Measurements from ENCODE around the gene JMJD8. TPM values are rescaled to one million over a fixed set of nuclear protein-coding genes. Genes with fewer than 3 reads are reported as not detected.
A peak's percentile ranks its signal among the peaks of the same experiment; 100 is the strongest.

JMJD8 gene
- total RNA-seq, 1 experiment from 2014 or later, result 33.4 TPM

GRCh38 chr16:683396-684070 lies 601 bp downstream of the JMJD8 start:
- H3K27ac Mint-ChIP-seq (ENCODE audit: low read depth, unreplicated experiment), result peak overlapping the region; percentile 61
- DNase-seq (ENCODE audit: unreplicated experiment), result peak; percentile 36
- H3K27me3 Mint-ChIP-seq (ENCODE audit: insufficient read depth, unreplicated experiment), result no peaks in the 10 kb centered on the region
- no TSS peak for BruUV-seq (replicated peaks)
- no peaks in the 10 kb centered on the region for H3K9me3 Mint-ChIP-seq (ENCODE audit: unreplicated experiment)
- peaks cover 61% of the 10 kb centered on the region for H3K36me3 Mint-ChIP-seq (ENCODE audit: insufficient read depth, unreplicated experiment)
- intact Hi-C loops (cut with micrococcal nuclease), result no loop called here
- CTCF ChIA-PET, result interaction anchor here (0.6 kb wide), 1 partner anchor 31 kb away, joined by 3 read pairs; no protein-coding TSS in a partner anchor
- TF ChIP-seq, protein P1, sequence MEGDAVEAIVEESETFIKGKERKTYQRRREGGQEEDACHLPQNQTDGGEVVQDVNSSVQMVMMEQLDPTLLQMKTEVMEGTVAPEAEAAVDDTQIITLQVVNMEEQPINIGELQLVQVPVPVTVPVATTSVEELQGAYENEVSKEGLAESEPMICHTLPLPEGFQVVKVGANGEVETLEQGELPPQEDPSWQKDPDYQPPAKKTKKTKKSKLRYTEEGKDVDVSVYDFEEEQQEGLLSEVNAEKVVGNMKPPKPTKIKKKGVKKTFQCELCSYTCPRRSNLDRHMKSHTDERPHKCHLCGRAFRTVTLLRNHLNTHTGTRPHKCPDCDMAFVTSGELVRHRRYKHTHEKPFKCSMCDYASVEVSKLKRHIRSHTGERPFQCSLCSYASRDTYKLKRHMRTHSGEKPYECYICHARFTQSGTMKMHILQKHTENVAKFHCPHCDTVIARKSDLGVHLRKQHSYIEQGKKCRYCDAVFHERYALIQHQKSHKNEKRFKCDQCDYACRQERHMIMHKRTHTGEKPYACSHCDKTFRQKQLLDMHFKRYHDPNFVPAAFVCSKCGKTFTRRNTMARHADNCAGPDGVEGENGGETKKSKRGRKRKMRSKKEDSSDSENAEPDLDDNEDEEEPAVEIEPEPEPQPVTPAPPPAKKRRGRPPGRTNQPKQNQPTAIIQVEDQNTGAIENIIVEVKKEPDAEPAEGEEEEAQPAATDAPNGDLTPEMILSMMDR (IDR thresholded peaks at IDR 0.05; ENCODE audit: unreplicated experiment), result no peak
- H3K4me1 Mint-ChIP-seq (ENCODE audit: insufficient read depth, unreplicated experiment), result peaks cover 6% of the 10 kb centered on the region
- POLR2A ChIA-PET, result interaction anchor here (0.7 to 2.9 kb wide), 22 partner anchors 8 to 105 kb away, joined by 3 to 16 read pairs (median 4); partner anchors contain the start of genes ANTKMT, CHTF18, METTL26 and RHBDL1
- peak overlapping the region; percentile 76 for H3K4me3 Mint-ChIP-seq (ENCODE audit: unreplicated experiment)

DNA sequence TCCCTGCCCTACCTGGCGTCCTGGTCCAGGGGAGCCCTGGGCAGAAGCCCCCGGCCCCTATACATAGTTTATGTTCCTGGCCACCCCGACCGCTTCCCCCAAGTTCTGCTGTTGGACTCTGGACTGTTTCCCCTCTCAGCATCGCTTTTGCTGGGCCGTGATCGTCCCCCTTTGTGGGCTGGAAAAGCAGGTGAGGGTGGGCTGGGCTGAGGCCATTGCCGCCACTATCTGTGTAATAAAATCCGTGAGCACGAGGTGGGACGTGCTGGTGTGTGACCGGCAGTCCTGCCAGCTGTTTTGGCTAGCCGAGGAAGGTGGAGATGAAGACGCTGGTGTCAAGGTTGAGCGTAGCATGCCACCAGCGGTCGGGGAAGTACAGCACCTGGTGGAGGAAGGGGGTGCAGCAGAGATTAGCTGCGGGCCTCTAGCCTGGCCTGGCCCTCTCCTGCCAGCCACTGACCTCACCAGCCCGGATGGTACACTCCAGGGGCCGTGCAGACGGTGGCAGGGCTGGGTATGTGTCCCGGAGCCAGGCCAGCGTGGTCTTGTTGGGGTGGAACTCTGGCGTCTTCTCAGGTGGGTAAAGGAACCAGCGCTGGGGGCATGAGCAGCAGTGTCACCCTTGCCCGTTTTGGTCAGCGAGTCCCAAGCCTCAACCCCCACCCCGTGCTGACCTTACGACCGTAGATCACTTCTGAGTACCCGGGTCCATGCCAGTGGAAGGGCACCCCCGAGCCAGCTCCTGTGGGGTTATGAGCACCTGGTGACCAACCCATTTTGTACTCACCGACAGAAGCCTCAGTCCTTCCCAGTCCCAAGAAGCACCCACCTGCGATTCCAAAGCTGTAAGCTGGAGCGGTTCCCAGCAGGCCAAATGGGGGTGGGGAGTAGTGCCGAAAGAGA lies 1.4 kb downstream of the JMJD8 start:
- no TSS peak for BruUV-seq (replicated peaks)
- DNase-seq (ENCODE audit: unreplicated experiment), result no peak
- Mint-ChIP-seq H3K4me1 (ENCODE audit: insufficient read depth, unreplicated experiment) (peaks cover 6% of the 10 kb centered on the region), H3K27me3 (ENCODE audit: insufficient read depth, unreplicated experiment) (no peaks in the 10 kb centered on the region), H3K27ac (ENCODE audit: low read depth, unreplicated experiment) (no peak overlapping the region), H3K36me3 (ENCODE audit: insufficient read depth, unreplicated experiment) (peaks cover 59% of the 10 kb centered on the region), H3K4me3 (ENCODE audit: unreplicated experiment) (peak overlapping the region; percentile 76), H3K9me3 (ENCODE audit: unreplicated experiment) (no peaks in the 10 kb centered on the region)
- ChIA-PET CTCF (interaction anchor here (0.6 to 1.8 kb wide), 3 partner anchors 15 to 30 kb away, joined by 3 to 9 read pairs (median 5); partner anchors contain the start of gene RHOT2), POLR2A (interaction anchor here (0.7 to 2.9 kb wide), 11 partner anchors 7 to 155 kb away, joined by 3 to 32 read pairs (median 6); partner anchors contain the start of genes ANTKMT, CAPN15 and WDR24)
- intact Hi-C loops (cut with micrococcal nuclease), result no loop called here
- TF ChIP-seq, protein P1 (IDR thresholded peaks at IDR 0.05; ENCODE audit: unreplicated experiment), result no peak

GRCh38 chr16:681746-682427 lies 2.2 kb downstream of the JMJD8 start:
- H3K27ac Mint-ChIP-seq (ENCODE audit: low read depth, unreplicated experiment), result peak overlapping the region; percentile 57
- H3K4me3 Mint-ChIP-seq (ENCODE audit: unreplicated experiment), result peak overlapping the region; percentile 76
- CTCF ChIA-PET, result interaction anchor here (1.0 to 1.8 kb wide), 3 partner anchors 14 to 31 kb away, joined by 4 to 9 read pairs (median 5); partner anchors contain the start of gene RHOT2
- POLR2A ChIA-PET, result interaction anchor here (0.6 to 3.9 kb wide), 18 partner anchors 8 to 155 kb away, joined by 3 to 32 read pairs (median 7); partner anchors contain the start of genes ANTKMT, CAPN15, CCDC78 and FBXL16
- H3K4me1 Mint-ChIP-seq (ENCODE audit: insufficient read depth, unreplicated experiment), result peaks cover 6% of the 10 kb centered on the region
- peaks cover 59% of the 10 kb centered on the region for H3K36me3 Mint-ChIP-seq (ENCODE audit: insufficient read depth, unreplicated experiment)
- BruUV-seq (replicated peaks), result TSS peak; percentile 76
- DNase-seq (ENCODE audit: unreplicated experiment), result peak; percentile 42
- H3K9me3 Mint-ChIP-seq (ENCODE audit: unreplicated experiment), result no peaks in the 10 kb centered on the region
- TF ChIP-seq, protein P1 (IDR thresholded peaks at IDR 0.05; ENCODE audit: unreplicated experiment), result no peak
- no peaks in the 10 kb centered on the region for H3K27me3 Mint-ChIP-seq (ENCODE audit: insufficient read depth, unreplicated experiment)
- intact Hi-C loops (cut with micrococcal nuclease), result no loop called here

Data from MCF 10A (cell line).